ENCODE data around the gene KLK4. TPM values are rescaled to one million over a fixed set of nuclear protein-coding genes. Genes with fewer than 3 reads are reported as not detected.

KLK4 gene
- total RNA-seq, 4 donors from 2014 or later = 1.4 TPM; not detected in 3

- Histone ChIP-seq H3K27me3 (no peaks in the 10 kb centered on the region), H3K9me3 (peaks cover 0 to 10% (median 0%) of the 10 kb centered on the region in 4 donors), H3K36me3 (no peaks in the 10 kb centered on the region), H3K4me3 (no peak overlapping the region), H3K27ac (no peak overlapping the region), H3K4me1 (peaks cover 0 to 5% (median 0%) of the 10 kb centered on the region in 4 donors)
- no peak for TF ChIP-seq CTCF (IDR thresholded peaks at IDR 0.05)
- no peak for TF ChIP-seq POLR2A (IDR thresholded peaks at IDR 0.05)
- no peak for DNase-seq
Observed at GRCh38 chr19:50894478-50895356, 16.5 kb downstream of the KLK4 start.

GRCh38 chr19:50893047-50893736, 18.0 kb downstream of the KLK4 start:
- Histone ChIP-seq H3K36me3 (no peaks in the 10 kb centered on the region), H3K9me3 (peaks cover 0 to 10% (median 0%) of the 10 kb centered on the region in 4 donors), H3K4me1 (peaks cover 0 to 5% (median 0%) of the 10 kb centered on the region in 4 donors), H3K4me3 (no peak overlapping the region), H3K27me3 (no peaks in the 10 kb centered on the region), H3K27ac (no peak overlapping the region)
- TF ChIP-seq POLR2A (IDR thresholded peaks at IDR 0.05) = no peak
- no peak for TF ChIP-seq CTCF (IDR thresholded peaks at IDR 0.05)
- DNase-seq = no peak

- Histone ChIP-seq H3K9me3 (peaks cover 0 to 10% (median 0%) of the 10 kb centered on the region in 4 donors), H3K27me3 (no peaks in the 10 kb centered on the region), H3K27ac (no peak overlapping the region), H3K4me1 (no peaks in the 10 kb centered on the region), H3K36me3 (no peaks in the 10 kb centered on the region), H3K4me3 (no peak overlapping the region)
- no peak for TF ChIP-seq CTCF (IDR thresholded peaks at IDR 0.05)
- no peak for TF ChIP-seq POLR2A (IDR thresholded peaks at IDR 0.05)
- no peak for DNase-seq
Observed at GRCh38 chr19:50891253-50891625, 20.0 kb downstream of the KLK4 start.

- DNase-seq = no peak
- Histone ChIP-seq H3K4me3 (no peak overlapping the region), H3K36me3 (no peaks in the 10 kb centered on the region), H3K27ac (no peak overlapping the region), H3K4me1 (no peaks in the 10 kb centered on the region), H3K27me3 (no peaks in the 10 kb centered on the region), H3K9me3 (peaks cover 0 to 10% (median 0%) of the 10 kb centered on the region in 4 donors)
- TF ChIP-seq CTCF (IDR thresholded peaks at IDR 0.05) (no peak), POLR2A (IDR thresholded peaks at IDR 0.05) (no peak)
Observed at GRCh38 chr19:50890422-50891252, 20.6 kb downstream of the KLK4 start.

GRCh38 chr19:50889638-50890037, 21.6 kb downstream of the KLK4 start:
- no peaks in the 10 kb centered on the region for H3K36me3 ChIP-seq
- H3K27ac ChIP-seq = no peak overlapping the region
- no peaks in the 10 kb centered on the region for H3K27me3 ChIP-seq
- peaks cover 0 to 6% (median 0%) of the 10 kb centered on the region in 4 donors for H3K9me3 ChIP-seq
- TF ChIP-seq CTCF (IDR thresholded peaks at IDR 0.05) (no peak), POLR2A (IDR thresholded peaks at IDR 0.05) (no peak)
- H3K4me1 ChIP-seq = no peaks in the 10 kb centered on the region
- no peak for DNase-seq
- H3K4me3 ChIP-seq = no peak overlapping the region
